PFSK-1 (cell line): Measurements from ENCODE around the gene PPIE.
A peak's percentile ranks its signal among the peaks of the same experiment; 100 is the strongest.

Experiments used
- FOXP2 ChIP-seq: optimal IDR thresholded peaks from 2 replicates; pipeline ENCODE3; 2011; ENCODE audit warnings: borderline replicate concordance, control low read depth, inconsistent platforms; ENCODE audit not compliant: insufficient read depth; ENCODE audit errors: extremely low read length, extremely low read depth
- SIN3A ChIP-seq: IDR thresholded peaks from 2 replicates; pipeline ENCODE4 v1.6.1; 2012; ENCODE audit warnings: mild to moderate bottlenecking, low read length, moderate library complexity, borderline replicate concordance; ENCODE audit not compliant: insufficient read depth
- TAF1 ChIP-seq: IDR thresholded peaks from 2 replicates; pipeline ENCODE4 v1.6.1; 2012; ENCODE audit warnings: low read length, control low read depth, borderline replicate concordance; ENCODE audit not compliant: insufficient read depth
- TF ChIP-seq, protein P1 (sequence below), 2 experiments: IDR thresholded peaks; 2 replicates each; pipeline versions ENCODE4 v1.6.1 to v1.8.0; 2011 to 2012; ENCODE audit warnings: low read depth in 2 of 2, low read length in 2 of 2, control low read depth in 1 of 2, inconsistent platforms in 1 of 2, mild to moderate bottlenecking in 1 of 2, moderate library complexity in 1 of 2; ENCODE audit not compliant: insufficient read depth in 1 of 2

DNA sequence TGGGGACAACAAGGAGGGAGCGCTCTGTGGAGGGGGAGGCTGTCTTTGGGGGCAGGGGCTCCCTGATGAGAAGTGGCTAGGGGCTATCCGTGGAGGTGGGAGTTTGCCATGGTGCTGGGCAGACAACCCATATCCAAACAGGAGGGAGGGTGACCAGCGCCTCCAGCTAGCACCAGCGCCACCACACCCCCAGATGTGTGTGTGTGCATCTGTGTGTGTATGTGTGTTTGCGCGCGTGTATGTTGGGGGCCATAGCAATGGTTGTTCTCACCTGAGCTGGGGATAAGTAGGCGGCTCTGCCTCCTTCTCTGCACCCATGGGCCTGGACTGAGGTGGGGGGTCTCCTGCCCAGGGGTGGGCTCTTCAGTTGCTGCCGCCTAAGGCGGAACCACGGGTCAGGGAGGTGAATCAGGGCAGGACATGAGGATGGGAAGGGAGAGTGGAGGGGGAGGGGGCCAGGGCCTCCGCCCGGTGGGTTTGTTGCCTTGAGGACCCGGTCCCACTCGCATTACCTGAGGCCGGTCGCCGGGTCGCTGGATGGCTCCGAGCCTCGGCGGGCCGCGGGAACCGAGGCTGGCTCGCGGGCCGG lies 47.8 kb upstream of the PPIE start:
- no peak for TF ChIP-seq TAF1
- no peak for TF ChIP-seq SIN3A
- TF ChIP-seq FOXP2, result no peak
- TF ChIP-seq, protein P1, sequence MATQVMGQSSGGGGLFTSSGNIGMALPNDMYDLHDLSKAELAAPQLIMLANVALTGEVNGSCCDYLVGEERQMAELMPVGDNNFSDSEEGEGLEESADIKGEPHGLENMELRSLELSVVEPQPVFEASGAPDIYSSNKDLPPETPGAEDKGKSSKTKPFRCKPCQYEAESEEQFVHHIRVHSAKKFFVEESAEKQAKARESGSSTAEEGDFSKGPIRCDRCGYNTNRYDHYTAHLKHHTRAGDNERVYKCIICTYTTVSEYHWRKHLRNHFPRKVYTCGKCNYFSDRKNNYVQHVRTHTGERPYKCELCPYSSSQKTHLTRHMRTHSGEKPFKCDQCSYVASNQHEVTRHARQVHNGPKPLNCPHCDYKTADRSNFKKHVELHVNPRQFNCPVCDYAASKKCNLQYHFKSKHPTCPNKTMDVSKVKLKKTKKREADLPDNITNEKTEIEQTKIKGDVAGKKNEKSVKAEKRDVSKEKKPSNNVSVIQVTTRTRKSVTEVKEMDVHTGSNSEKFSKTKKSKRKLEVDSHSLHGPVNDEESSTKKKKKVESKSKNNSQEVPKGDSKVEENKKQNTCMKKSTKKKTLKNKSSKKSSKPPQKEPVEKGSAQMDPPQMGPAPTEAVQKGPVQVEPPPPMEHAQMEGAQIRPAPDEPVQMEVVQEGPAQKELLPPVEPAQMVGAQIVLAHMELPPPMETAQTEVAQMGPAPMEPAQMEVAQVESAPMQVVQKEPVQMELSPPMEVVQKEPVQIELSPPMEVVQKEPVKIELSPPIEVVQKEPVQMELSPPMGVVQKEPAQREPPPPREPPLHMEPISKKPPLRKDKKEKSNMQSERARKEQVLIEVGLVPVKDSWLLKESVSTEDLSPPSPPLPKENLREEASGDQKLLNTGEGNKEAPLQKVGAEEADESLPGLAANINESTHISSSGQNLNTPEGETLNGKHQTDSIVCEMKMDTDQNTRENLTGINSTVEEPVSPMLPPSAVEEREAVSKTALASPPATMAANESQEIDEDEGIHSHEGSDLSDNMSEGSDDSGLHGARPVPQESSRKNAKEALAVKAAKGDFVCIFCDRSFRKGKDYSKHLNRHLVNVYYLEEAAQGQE (IDR thresholded peaks at IDR 0.05; ENCODE audit: insufficient read depth in 1 of 2, low read depth in 2 of 2, low read length in 2 of 2), result 0 out of 4 replicates have a peak, but pooled peaks of 1 of the 2 experiments have one; percentile 36
